Stimulated activated naive B cell treated with anti-CD40 and anti-IgM and Interleukin-4, amounts not matched to agents 10 μg/mL and 1 μg/mL and 100 μg/mL, for 72 hours (primary cell): ENCODE data around the gene PATJ.

Source experiments
- ATAC-seq, 2 donors: fragments of 150-1000 bp; cut with Tn5 transposase; replicated peaks; 2 replicates each; pipeline ENCODE4 v1.10.0; 2021; ENCODE audit warnings: moderate library complexity in 1 of 2
- DNase-seq: peaks from one replicate; pipeline ENCODE4 v3.0.0; 2021
- H3K27ac Mint-ChIP-seq: one replicate; pipeline ENCODE4 v1.8.0; 2022; ENCODE audit warnings: mild to moderate bottlenecking, mixed read lengths
- H3K27me3 Mint-ChIP-seq, 2 donors: one replicate each; pipeline ENCODE4 v1.8.0; 2022; ENCODE audit warnings: mixed read lengths in 2 of 2
- H3K36me3 Mint-ChIP-seq, 2 donors: one replicate each; pipeline ENCODE4 v1.8.0; 2022; ENCODE audit warnings: mixed read lengths in 2 of 2, mild to moderate bottlenecking in 1 of 2
- H3K4me1 Mint-ChIP-seq, 2 donors: one replicate each; pipeline ENCODE4 v1.8.0; 2022; ENCODE audit warnings: mixed read lengths in 2 of 2, mild to moderate bottlenecking in 1 of 2
- H3K4me3 Mint-ChIP-seq, 2 donors: one replicate each; pipeline ENCODE4 v1.8.0; 2022; ENCODE audit warnings: mild to moderate bottlenecking in 2 of 2, mixed read lengths in 2 of 2, moderate library complexity in 1 of 2
- H3K9me3 Mint-ChIP-seq, 2 donors: one replicate each; pipeline ENCODE4 v1.8.0; 2022; ENCODE audit warnings: mixed read lengths in 2 of 2, mild to moderate bottlenecking in 1 of 2

Gene PATJ

GRCh38 chr1:62052946-62053345 lies 310.7 kb downstream of the PATJ start:
- H3K27ac Mint-ChIP-seq: no peak overlapping the region
- no peak for ATAC-seq

GRCh38 chr1:62054188-62054587 lies 311.9 kb downstream of the PATJ start:
- DNase-seq (no peak), ATAC-seq (no peak)
- H3K4me3 Mint-ChIP-seq: no peak overlapping the region
- H3K27me3 Mint-ChIP-seq: no peaks in the 10 kb centered on the region
- no peak overlapping the region for H3K27ac Mint-ChIP-seq
- no peaks in the 10 kb centered on the region for H3K9me3 Mint-ChIP-seq
- peaks cover 10 to 16% of the 10 kb centered on the region in 2 donors for H3K36me3 Mint-ChIP-seq
- H3K4me1 Mint-ChIP-seq: no peaks in the 10 kb centered on the region

More at GRCh38 chr1:62052946-62053345, 310.7 kb downstream of the PATJ start:
- H3K4me1 Mint-ChIP-seq: no peaks in the 10 kb centered on the region
- no peak for DNase-seq
- H3K4me3 Mint-ChIP-seq: no peak overlapping the region
- H3K9me3 Mint-ChIP-seq: no peaks in the 10 kb centered on the region
- peaks cover 10 to 16% of the 10 kb centered on the region in 2 donors for H3K36me3 Mint-ChIP-seq
- H3K27me3 Mint-ChIP-seq: no peaks in the 10 kb centered on the region

DNA sequence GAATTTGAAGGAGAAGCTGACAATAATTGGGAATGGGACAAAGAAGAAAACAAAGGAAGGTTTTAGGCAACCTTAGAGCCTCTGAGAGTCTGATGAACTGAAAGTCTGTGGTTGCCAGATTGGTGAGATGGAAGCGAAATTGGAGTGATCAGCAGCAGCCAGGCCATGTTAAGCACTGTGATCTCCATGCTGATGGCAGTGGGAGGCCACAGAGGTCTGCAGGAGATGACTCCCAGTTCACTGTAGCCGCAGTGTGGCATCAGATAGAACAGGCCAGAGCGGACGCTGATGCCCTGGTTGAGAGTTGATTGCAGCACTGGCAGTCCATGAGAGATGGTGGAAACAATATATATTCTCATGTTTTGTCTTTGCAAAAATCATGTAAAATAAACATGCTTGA lies 314.9 kb downstream of the PATJ start:
- H3K27ac Mint-ChIP-seq: no peak overlapping the region
- peaks cover 8 to 18% of the 10 kb centered on the region in 2 donors for H3K36me3 Mint-ChIP-seq
- no peaks in the 10 kb centered on the region for H3K9me3 Mint-ChIP-seq
- ATAC-seq (no peak), DNase-seq (no peak)
- no peak overlapping the region for H3K4me3 Mint-ChIP-seq
- H3K27me3 Mint-ChIP-seq: no peaks in the 10 kb centered on the region
- no peaks in the 10 kb centered on the region for H3K4me1 Mint-ChIP-seq

GRCh38 chr1:62057641-62058290 lies 315.5 kb downstream of the PATJ start:
- Mint-ChIP-seq H3K9me3 (no peaks in the 10 kb centered on the region), H3K4me1 (no peaks in the 10 kb centered on the region), H3K4me3 (no peak overlapping the region), H3K27me3 (no peaks in the 10 kb centered on the region), H3K36me3 (peaks cover 5 to 18% of the 10 kb centered on the region in 2 donors), H3K27ac (no peak overlapping the region)
- DNase-seq (no peak), ATAC-seq (no peak)

GRCh38 chr1:62058956-62059355 lies 316.7 kb downstream of the PATJ start:
- H3K27ac Mint-ChIP-seq: no peak overlapping the region
- no peaks in the 10 kb centered on the region for H3K27me3 Mint-ChIP-seq
- ATAC-seq (no peak), DNase-seq (no peak)
- peaks cover 3 to 22% of the 10 kb centered on the region in 2 donors for H3K36me3 Mint-ChIP-seq
- H3K4me3 Mint-ChIP-seq: no peak overlapping the region
- peaks cover 0 to 4% of the 10 kb centered on the region in 2 donors for H3K9me3 Mint-ChIP-seq
- H3K4me1 Mint-ChIP-seq: no peaks in the 10 kb centered on the region

DNA sequence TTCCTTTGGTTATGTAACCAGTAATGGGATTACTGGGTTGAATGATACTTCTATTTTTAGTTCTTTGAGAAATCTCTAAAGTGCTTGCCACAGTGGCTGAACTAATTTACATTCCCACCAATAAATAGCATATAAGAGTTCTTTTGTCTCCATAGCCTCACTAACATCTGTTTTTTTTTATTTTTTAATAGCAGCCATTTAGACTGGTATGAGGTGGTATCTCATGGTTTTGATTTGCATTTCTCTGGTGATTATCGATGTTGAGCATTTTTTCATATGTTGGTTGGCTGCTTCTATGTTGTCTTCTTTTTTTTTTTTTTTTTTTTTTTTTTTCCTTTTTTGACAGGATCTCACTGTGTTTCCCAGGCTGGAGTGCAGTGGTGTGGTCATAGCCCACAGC lies 319.8 kb downstream of the PATJ start:
- H3K36me3 Mint-ChIP-seq: peaks cover 13 to 32% of the 10 kb centered on the region in 2 donors
- H3K4me1 Mint-ChIP-seq: no peaks in the 10 kb centered on the region
- H3K4me3 Mint-ChIP-seq: no peak overlapping the region
- DNase-seq (no peak), ATAC-seq (no peak)
- H3K27me3 Mint-ChIP-seq: no peaks in the 10 kb centered on the region
- peaks cover 4 to 9% of the 10 kb centered on the region in 2 donors for H3K9me3 Mint-ChIP-seq
- no peak overlapping the region for H3K27ac Mint-ChIP-seq

GRCh38 chr1:62064829-62065407 lies 322.6 kb downstream of the PATJ start:
- peaks cover 4 to 9% of the 10 kb centered on the region in 2 donors for H3K9me3 Mint-ChIP-seq
- ATAC-seq (no peak), DNase-seq (no peak)
- H3K27me3 Mint-ChIP-seq: no peaks in the 10 kb centered on the region
- no peak overlapping the region for H3K27ac Mint-ChIP-seq
- no peak overlapping the region for H3K4me3 Mint-ChIP-seq
- H3K4me1 Mint-ChIP-seq: no peaks in the 10 kb centered on the region
- H3K36me3 Mint-ChIP-seq: peaks cover 13 to 35% of the 10 kb centered on the region in 2 donors

GRCh38 chr1:62066713-62067112 lies 324.4 kb downstream of the PATJ start:
- peaks cover 12 to 26% of the 10 kb centered on the region in 2 donors for H3K36me3 Mint-ChIP-seq

DNA sequence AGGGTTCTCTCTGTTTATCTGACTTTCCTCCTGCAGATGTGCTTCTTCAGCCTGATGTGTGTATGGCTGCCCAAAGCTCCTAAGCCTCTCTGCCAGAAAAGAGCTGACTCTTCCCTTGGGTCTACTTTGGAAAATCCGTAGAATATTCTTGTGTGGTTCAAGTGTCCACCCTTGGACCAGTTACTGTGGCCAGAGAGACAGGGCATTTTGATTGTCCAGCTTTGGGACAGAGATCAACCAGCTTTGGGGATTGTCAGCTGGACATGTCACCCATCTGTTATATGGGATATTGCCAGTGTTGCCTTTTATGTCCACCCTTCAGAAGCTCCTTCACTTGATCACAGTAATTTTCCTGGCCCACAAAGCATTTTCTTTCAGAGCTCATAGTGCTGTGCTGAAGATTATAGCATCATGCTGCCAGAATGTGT lies 326.1 kb downstream of the PATJ start:
- DNase-seq: no peak
- H3K4me1 Mint-ChIP-seq: no peaks in the 10 kb centered on the region
- no peaks in the 10 kb centered on the region for H3K27me3 Mint-ChIP-seq
- H3K4me3 Mint-ChIP-seq: no peak overlapping the region
- no peak overlapping the region for H3K27ac Mint-ChIP-seq
- peaks cover 4 to 9% of the 10 kb centered on the region in 2 donors for H3K9me3 Mint-ChIP-seq
- H3K36me3 Mint-ChIP-seq: peaks cover 10 to 22% of the 10 kb centered on the region in 2 donors
- no peak for ATAC-seq

More at GRCh38 chr1:62066713-62067112, 324.4 kb downstream of the PATJ start:
- ATAC-seq: no peak
- no peak overlapping the region for H3K4me3 Mint-ChIP-seq
- H3K9me3 Mint-ChIP-seq: peaks cover 4 to 9% of the 10 kb centered on the region in 2 donors
- H3K27ac Mint-ChIP-seq: no peak overlapping the region
- DNase-seq: no peak
- no peaks in the 10 kb centered on the region for H3K27me3 Mint-ChIP-seq
- no peaks in the 10 kb centered on the region for H3K4me1 Mint-ChIP-seq

DNA sequence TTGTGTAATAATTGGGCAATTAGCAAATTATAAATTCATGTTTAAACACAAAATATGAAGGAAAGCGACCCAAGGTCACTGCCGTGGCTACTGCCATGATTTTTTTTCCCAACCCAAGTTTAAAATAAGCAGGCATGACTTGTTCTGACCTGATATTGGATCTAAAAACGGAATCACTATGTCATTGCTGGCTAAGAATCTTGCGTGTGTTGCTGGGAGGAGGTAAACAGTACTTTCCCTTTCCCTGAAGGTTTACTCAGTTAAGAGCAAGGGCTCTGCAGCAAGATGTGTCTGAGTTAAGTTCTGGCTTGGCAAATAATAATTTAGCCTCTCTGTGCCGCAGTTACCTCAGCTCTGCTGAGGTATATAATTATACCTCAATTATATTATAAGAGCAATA lies 326.7 kb downstream of the PATJ start:
- ATAC-seq (no peak), DNase-seq (no peak)
- Mint-ChIP-seq H3K36me3 (peaks cover 10 to 17% of the 10 kb centered on the region in 2 donors), H3K9me3 (peaks cover 4 to 5% of the 10 kb centered on the region in 2 donors), H3K27me3 (no peaks in the 10 kb centered on the region), H3K4me3 (no peak overlapping the region), H3K27ac (no peak overlapping the region), H3K4me1 (no peaks in the 10 kb centered on the region)

GRCh38 chr1:62070384-62071011 lies 328.2 kb downstream of the PATJ start:
- Mint-ChIP-seq H3K4me1 (no peaks in the 10 kb centered on the region), H3K4me3 (no peak overlapping the region), H3K27me3 (no peaks in the 10 kb centered on the region), H3K9me3 (peaks cover 4 to 5% of the 10 kb centered on the region in 2 donors), H3K36me3 (peaks cover 9 to 16% of the 10 kb centered on the region in 2 donors), H3K27ac (no peak overlapping the region)
- no peak for DNase-seq
- no peak for ATAC-seq

DNA sequence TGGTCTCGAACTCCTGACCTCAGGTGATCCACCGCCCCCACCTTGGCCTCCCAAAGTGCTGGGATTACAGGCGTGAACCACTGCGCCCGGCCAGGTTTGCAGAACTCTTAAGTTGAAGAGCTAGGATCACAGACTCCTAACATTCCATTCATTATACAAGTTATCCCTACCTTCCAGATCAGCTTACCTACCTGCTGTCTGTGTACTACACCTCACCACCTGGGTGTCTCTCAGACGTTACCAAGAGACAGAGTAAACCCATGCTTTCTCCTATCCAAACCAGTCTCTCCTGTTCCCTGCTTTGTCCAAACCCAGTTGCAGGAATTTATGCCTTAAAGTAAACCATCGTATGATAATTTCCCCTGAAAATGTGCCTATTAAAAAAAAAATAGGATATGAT lies 329.4 kb downstream of the PATJ start:
- Mint-ChIP-seq H3K27me3 (no peaks in the 10 kb centered on the region), H3K4me3 (no peak overlapping the region), H3K4me1 (no peaks in the 10 kb centered on the region), H3K36me3 (peaks cover 1 to 8% of the 10 kb centered on the region in 2 donors), H3K27ac (no peak overlapping the region), H3K9me3 (peaks cover under 1 to 2% of the 10 kb centered on the region in 2 donors)
- no peak for DNase-seq
- no peak for ATAC-seq

DNA sequence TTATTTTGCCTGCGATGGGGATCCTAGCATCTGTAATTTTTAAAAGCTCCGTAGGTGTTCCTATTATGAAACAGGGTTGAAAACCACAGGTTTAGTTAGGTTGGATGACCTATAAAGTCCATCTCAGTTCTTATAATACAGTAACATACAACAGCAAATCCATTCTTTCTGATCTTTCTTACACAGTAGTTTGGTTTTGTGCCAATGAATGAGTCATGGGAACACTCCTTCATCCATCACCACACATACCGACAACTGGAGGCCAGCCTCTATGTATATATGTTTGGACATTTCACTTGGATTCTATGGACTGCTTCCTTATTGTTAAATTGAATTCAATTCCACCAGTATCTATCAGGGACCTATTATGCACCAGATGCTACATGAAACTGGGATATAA lies 334.0 kb downstream of the PATJ start:
- Mint-ChIP-seq H3K27me3 (no peaks in the 10 kb centered on the region), H3K36me3 (no peaks in the 10 kb centered on the region), H3K4me1 (no peaks in the 10 kb centered on the region), H3K27ac (no peak overlapping the region), H3K4me3 (no peak overlapping the region), H3K9me3 (no peaks in the 10 kb centered on the region)
- DNase-seq (no peak), ATAC-seq (no peak)

GRCh38 chr1:62077821-62078220 lies 335.5 kb downstream of the PATJ start:
- Mint-ChIP-seq H3K36me3 (no peaks in the 10 kb centered on the region), H3K4me3 (no peak overlapping the region), H3K4me1 (no peaks in the 10 kb centered on the region), H3K9me3 (no peaks in the 10 kb centered on the region), H3K27ac (no peak overlapping the region), H3K27me3 (no peaks in the 10 kb centered on the region)
- DNase-seq (no peak), ATAC-seq (no peak)
